GM18517 (cell line): ENCODE results near the gene TIMELESS.
A peak's percentile ranks its signal among the peaks of the same experiment; 100 is the strongest.
"Not testable (repeated sequence)": the region's sequence is repeated elsewhere in the genome, so short reads cannot be mapped to it uniquely, and the experiment has no call there.

Source experiments
- ATAC-seq: cut with Tn5 transposase; IDR thresholded peaks from one replicate; pipeline ENCODE4 v1.9.1; 2021; ENCODE audit warnings: mild to moderate bottlenecking, moderate library complexity; ENCODE audit not compliant: unreplicated experiment

The TIMELESS gene

DNA sequence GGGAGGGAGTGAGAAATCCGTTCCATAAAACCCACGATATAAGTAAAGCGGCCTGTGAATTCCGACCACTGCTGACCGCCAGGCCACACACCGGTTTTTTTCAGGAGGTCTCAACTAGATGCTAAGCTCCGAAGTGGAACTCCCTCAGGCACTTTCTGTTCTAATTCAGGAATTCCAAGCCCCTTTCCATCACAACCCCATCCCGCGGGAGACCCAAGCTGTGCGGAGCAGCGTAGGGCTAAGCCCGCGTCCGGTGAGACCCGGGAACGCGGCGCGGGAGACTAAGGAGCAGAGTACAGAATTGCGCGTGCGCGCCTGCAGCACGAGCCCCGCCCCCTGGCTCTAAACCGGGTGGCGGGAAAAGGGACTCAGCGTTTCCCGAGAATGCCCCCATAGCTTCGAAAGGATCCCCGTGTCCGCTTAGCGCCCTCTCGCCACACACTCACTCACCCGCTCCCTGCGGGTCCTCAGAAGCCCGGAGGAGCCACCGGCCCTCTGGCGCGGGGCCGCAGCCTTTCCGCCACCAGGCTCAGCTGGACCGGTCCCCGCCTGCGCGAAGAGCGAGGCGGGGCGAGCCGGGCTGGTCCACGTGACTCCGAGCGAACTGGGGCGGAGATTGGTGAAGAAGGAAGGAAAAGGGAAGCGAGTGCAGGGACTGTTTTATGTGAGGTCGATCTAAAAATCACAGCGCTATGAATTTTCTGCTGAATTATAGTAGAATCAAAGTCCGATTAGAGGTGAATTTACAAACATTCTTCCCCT, at the start of gene TIMELESS:
Gene TIMELESS, minus strand, starts transcription at position 567 of the 762 bp plus-strand sequence. CDS start 15,256 bp downstream, outside the sequence.
- peak; percentile 83 for ATAC-seq

- ATAC-seq: not testable (repeated sequence)
Observed at GRCh38 chr12:56498126-56498902, 49.1 kb upstream of the TIMELESS start.

DNA sequence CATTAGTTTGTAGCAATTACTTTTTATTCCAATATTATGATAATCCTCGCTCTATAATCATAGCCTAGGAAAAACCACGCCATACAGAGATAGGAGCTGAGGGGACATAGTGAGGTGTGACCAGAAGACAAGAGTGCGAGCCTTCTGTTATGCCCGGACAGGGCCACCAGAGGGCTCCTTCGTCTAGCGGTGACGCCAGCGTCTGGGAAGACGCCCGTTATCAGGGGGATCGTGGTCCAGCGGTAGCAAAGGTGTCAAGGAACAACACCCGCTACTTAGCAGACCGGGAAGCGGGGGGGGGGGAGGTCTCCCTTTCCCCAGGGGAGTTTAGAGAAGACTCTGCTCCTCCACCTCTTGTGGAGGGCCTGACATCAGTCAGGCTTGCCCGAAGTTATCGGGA, 47.5 kb upstream of the TIMELESS start:
- ATAC-seq: not testable (repeated sequence)

GRCh38 chr12:56494481-56494880, 45.3 kb upstream of the TIMELESS start:
- ATAC-seq: not testable (repeated sequence)

DNA sequence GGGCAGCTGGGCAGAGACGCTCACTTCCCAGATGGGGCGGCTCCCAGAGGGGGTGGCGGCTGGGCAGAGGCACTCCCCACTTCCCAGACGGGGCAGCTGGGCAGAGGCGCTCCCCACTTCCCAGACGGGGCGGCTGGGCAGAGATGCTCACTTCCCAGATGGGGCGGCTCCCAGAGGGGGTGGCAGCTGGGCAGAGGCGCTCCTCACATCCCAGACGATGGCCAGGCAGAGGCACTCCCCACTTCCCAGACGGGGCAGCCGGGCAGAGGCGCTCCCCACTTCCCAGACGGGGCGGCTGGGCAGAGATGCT, 44.8 kb upstream of the TIMELESS start:
- not testable (repeated sequence) for ATAC-seq

DNA sequence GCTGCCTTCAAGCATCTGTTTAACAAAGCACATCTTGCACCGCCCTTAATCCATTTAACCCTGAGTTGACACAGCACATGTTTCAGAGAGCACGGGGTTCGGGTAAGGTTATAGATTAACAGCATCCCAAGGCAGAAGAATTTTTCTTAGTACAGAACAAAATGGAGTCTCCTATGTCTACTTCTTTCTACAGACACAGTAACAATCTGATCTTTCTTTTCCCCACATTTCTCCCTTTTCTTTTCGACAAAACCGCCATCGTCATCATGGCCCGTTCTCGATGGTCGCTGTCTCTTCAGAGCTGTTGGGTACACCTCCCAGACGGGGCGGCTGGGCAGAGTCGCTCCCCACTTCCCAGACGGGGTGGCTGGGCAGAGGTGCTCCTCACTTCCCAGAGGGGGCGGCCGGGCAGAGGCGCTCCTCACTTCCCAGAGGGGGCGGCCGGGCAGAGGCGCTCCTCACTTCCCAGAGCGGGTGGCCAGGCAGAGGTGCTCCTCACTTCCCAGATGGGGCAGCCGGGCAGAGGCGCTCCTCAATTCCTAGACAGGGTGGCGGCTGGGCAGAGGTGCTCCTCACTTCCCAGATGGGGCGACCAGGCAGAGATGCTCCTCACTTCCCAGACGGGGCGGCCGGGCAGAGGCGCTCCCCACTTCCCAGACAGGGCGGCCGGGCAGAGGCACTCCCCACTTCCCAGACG, 44.3 kb upstream of the TIMELESS start:
- ATAC-seq: not testable (repeated sequence)

GRCh38 chr12:56490360-56490759, 41.1 kb upstream of the TIMELESS start:
- ATAC-seq: no peak

GRCh38 chr12:56488041-56488955, 39.1 kb upstream of the TIMELESS start, which contains the start of gene GLS2:
Gene GLS2, minus strand, starts transcription at chr12:56488161. Its CDS starts 43 bp downstream, at chr12:56488118.
- ATAC-seq: peak; percentile 94

GRCh38 chr12:56487448-56488040, 38.3 kb upstream of the TIMELESS start:
- ATAC-seq: peak; percentile 28

GRCh38 chr12:56486694-56487093, 37.5 kb upstream of the TIMELESS start:
- no peak for ATAC-seq

DNA sequence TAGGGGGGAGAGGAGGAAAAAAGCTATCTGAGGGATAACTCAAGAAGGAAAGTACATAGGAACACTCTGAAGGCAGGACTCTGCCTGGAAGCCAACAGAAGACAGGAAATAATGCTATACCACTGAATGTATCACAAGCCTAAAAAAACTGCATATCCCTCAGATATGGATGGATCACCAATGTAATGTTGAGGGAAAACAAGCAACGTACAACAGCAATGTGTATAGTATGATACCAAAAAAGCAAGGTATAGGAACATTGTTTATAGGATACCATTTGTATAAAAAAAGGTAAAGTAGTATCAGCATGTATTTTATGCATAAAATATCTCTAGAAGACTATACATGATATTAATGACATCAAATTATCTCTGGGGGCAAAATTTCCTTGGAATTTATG, 35.3 kb upstream of the TIMELESS start:
- ATAC-seq: no peak

DNA sequence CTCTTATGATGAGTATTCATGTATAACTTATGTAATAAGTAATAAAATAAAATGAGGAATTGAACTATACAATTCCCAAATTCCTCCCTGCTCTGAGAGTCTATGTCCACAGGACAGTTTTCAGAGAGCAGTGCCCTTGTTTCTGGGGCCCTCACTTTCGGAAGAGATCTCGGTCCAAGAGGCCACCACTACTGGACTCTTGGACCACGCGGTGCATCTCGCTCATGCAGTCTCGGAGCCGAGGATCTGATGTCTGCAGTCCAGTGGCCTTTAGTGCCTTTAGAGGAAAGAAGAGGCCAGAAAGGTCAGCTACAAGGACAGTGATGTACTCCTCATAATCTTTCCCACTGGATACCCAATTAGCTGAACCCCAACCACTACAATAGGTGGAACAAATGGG, 30.4 kb upstream of the TIMELESS start:
- ATAC-seq: no peak

DNA sequence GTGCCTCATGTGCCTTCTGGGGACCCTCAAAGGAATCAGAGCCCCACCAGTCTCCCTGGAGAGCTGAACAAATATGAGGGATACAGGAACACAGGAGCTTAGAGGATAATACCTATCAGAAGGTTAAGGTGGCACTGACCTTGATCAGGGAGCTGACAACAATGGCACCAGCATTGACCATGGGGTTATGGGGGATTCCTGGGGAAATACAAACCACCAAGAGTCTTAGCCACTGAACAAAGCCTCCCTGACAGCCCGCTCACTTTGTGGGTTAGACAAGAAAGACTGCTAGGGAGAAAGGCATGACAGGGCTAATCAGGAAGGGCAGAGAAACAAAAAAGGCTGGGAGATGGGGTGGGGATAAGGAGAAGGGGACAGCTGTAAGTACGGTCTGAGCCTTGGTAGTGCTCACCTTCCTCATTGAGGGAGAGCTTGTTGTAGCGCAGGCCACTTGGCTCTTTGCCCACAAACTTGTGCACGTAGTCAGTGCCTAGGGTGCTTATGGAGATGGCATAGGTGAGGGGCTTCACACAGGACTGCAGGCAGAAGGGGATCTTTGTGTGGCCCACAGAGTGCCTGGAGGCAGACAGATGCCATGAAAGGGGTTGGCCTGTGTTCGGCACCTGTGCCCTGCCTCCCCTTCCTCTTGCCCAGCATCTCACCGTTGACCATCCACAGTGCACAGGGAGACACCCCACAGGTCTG, 28.4 kb upstream of the TIMELESS start:
- ATAC-seq: no peak

DNA sequence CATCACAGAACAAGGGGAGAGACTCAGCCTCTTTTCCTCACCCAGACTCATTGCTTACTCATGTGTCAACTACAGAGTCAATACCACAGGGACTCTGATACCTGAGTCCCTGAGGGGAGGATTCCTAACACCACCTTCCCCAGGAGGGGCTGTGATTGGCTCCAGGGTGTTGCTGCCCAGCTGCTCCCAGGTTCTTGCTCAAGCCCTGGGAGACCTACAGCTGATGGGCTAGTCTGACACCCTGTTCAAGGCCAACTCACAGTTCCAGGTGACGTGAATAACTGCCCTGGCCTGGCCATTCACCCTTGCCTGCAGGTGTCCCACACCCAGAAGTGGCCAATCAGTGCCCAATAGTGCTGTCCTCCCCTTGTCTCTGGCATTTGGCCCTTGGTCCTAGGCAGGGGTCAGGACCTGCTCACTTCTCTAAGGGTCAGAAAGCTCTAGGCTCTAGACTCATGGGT, 27.8 kb upstream of the TIMELESS start:
- ATAC-seq: no peak

GRCh38 chr12:56476143-56476542, 26.9 kb upstream of the TIMELESS start:
- ATAC-seq: no peak

- ATAC-seq: no peak
Observed at GRCh38 chr12:56474389-56474788, 25.2 kb upstream of the TIMELESS start.

DNA sequence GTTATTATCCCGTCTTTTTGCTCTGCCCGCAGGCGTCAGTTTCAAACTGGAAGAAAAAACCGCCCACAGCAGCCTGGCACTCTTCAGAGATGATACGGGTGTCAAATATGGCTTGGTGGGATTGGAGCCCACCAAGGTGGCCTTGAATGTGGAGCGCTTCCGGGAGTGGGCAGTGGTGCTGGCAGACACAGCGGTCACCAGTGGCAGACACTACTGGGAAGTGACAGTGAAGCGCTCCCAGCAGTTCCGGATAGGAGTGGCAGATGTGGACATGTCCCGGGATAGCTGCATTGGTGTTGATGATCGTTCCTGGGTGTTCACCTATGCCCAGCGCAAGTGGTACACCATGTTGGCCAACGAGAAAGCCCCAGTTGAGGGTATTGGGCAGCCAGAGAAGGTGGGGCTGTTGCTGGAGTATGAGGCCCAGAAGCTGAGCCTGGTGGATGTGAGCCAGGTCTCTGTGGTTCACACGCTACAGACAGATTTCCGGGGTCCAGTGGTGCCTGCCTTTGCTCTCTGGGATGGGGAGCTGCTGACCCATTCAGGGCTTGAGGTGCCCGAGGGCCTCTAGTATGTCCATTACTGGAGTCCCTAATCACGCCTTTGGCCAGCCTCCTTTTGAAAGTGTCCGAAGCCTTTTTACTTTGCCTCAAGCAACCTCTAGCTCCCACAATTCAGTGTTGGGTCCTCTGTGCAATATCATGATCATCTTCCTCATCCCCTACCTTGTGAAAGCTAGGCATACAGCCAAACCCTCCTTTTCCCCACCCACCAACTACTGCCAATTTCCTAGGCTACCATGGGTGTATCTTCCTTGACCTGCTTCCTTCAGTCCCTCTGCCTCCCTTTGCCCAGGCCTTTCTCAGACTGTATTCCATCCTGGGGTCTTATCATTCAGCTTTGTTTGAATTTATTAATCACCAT, 20.0 kb upstream of the TIMELESS start:
- ATAC-seq: no peak
